ENCODE results near the gene BOLA2B. TPM values are rescaled to one million over a fixed set of nuclear protein-coding genes. Genes with fewer than 3 reads are reported as not detected.

The BOLA2B gene
- total and polyA plus RNA-seq, 2 experiments from 2014 or later: 350 to 659 TPM

GRCh38 chr16:30145657-30146056 lies 47.8 kb downstream of the BOLA2B start:
- Histone ChIP-seq H3K79me2 (replicated peaks; ENCODE audit: insufficient read depth) (no peaks in the 10 kb centered on the region), H3K9me2 (ENCODE audit: insufficient read depth) (0 out of 2 replicates have a peak, but pooled peaks cover 5% of the 10 kb centered on the region), H4K20me1 (replicated peaks; ENCODE audit: insufficient read depth) (no peaks in the 10 kb centered on the region), H2AFZ (no peak overlapping the region), H3K36me3 (ENCODE audit: insufficient read depth) (no peaks in the 10 kb centered on the region), H3K4me3 (no peak overlapping the region), H3K4me2 (no peak overlapping the region), H3K4me1 (ENCODE audit: insufficient read depth) (no peaks in the 10 kb centered on the region), H3K27ac (ENCODE audit: low read depth) (no peak overlapping the region), H3F3A (replicated peaks; ENCODE audit: low read depth) (no peaks in the 10 kb centered on the region), H3K27me3 (ENCODE audit: insufficient read depth) (no peaks in the 10 kb centered on the region)
- Mint-ChIP-seq H3K27me3 (ENCODE audit: insufficient read depth, low read depth, poor library complexity) (peaks cover 3% of the 10 kb centered on the region), H3K9me3 (peaks cover 13% of the 10 kb centered on the region; the same call in 2 of the 3 replicates), H3K4me3 (no peak overlapping the region), H3K36me3 (ENCODE audit: low read depth) (no peaks in the 10 kb centered on the region), H3K4me1 (no peaks in the 10 kb centered on the region), H3K27ac (no peak overlapping the region)
- DNase-seq (ENCODE audit: low spot score) (no peak), ATAC-seq (no peak)
- TF ChIP-seq POLR2AphosphoS5 (IDR thresholded peaks at IDR 0.05; ENCODE audit: low read depth) (no peak), EZH2 (IDR thresholded peaks at IDR 0.05; ENCODE audit: low read depth, unreplicated experiment) (no peak), CTCF (conservative IDR thresholded peaks at IDR 0.05; ENCODE audit: low read depth in 2 of 2) (no peak), REST (IDR thresholded peaks at IDR 0.05; ENCODE audit: unreplicated experiment) (no peak), CREB1 (CRISPR knock-in tag; IDR thresholded peaks at IDR 0.05; ENCODE audit: low read depth) (no peak), ZNF114 (CRISPR knock-in tag; IDR thresholded peaks at IDR 0.05) (no peak), ZNF462 (CRISPR knock-in tag; IDR thresholded peaks at IDR 0.05) (no peak)

Measured in GM23338 (cell line).